Left hindlimb (tissue), 1 donor: ENCODE results near the gene OR13A1.
"Not testable (repeated sequence)": the region's sequence is repeated elsewhere in the genome, so short reads cannot be mapped to it uniquely, and the experiment has no call there.

ENCODE experiments used
- DNase-seq: peaks from one replicate; pipeline ENCODE4 v3.0.0-alpha.2; 2018

The OR13A1 gene, protein sequence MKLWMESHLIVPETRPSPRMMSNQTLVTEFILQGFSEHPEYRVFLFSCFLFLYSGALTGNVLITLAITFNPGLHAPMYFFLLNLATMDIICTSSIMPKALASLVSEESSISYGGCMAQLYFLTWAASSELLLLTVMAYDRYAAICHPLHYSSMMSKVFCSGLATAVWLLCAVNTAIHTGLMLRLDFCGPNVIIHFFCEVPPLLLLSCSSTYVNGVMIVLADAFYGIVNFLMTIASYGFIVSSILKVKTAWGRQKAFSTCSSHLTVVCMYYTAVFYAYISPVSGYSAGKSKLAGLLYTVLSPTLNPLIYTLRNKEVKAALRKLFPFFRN

GRCh38 chr10:45315508-45315907 lies at the start of gene OR13A1:
OR13A1 (minus strand) TSS chr10:45315608; CDS start chr10:45304422, 11,186 bp downstream.
- no peak for DNase-seq

GRCh38 chr10:45361983-45362799 lies 46.8 kb upstream of the OR13A1 start:
- DNase-seq: not testable (repeated sequence)

- DNase-seq: not testable (repeated sequence)
Observed at GRCh38 chr10:45358961-45359360, 43.6 kb upstream of the OR13A1 start.

- no peak for DNase-seq
Observed at GRCh38 chr10:45355494-45355893, 40.1 kb upstream of the OR13A1 start.

- DNase-seq: no peak
Observed at GRCh38 chr10:45354261-45354660, 38.9 kb upstream of the OR13A1 start.

DNA sequence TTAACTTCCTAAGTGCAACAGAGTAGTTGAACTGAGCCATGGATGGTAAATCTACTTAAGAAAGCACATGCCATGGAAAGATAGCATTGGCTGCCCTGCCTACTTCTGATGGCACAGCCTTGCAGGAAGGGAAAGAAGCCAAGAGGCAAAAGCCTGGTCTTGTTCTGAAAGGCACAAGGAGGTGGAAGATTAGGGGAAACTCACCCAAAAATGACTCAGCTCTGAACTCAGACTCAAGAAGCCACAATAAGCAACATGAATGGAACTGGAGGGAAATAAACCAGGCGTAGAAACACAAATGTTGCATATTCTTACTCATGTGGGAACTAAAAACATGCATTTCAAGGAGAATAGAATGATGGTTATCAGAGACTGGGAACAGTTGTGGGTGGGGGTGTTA lies 37.8 kb upstream of the OR13A1 start:
- DNase-seq: no peak

- DNase-seq: not testable (repeated sequence)
Observed at GRCh38 chr10:45348196-45348765, 32.9 kb upstream of the OR13A1 start.

- DNase-seq: not testable (repeated sequence)
Observed at GRCh38 chr10:45347464-45347863, 32.1 kb upstream of the OR13A1 start.

GRCh38 chr10:45346652-45347335 lies 31.4 kb upstream of the OR13A1 start:
- not testable (repeated sequence) for DNase-seq

DNA sequence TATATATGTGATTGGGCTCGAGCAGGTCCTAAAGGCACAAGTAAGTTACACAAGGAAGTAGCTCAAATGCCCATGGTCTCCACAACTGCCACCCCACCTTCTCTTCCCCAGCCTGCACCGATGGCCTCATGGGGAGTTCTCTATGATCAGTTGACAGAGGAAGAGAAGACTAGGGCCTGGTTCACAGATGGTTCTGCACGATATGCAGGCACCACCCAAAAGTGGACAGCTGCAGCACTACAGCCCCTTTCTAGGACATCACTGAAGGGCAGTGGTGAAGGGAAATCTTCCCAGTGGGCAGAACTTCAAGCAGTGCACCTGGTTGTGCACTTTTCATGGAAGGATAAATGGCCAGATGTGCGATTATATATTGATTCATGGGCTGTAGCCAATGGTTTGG lies 25.0 kb upstream of the OR13A1 start:
- not testable (repeated sequence) for DNase-seq

GRCh38 chr10:45339894-45340293 lies 24.5 kb upstream of the OR13A1 start:
- DNase-seq: no peak

DNA sequence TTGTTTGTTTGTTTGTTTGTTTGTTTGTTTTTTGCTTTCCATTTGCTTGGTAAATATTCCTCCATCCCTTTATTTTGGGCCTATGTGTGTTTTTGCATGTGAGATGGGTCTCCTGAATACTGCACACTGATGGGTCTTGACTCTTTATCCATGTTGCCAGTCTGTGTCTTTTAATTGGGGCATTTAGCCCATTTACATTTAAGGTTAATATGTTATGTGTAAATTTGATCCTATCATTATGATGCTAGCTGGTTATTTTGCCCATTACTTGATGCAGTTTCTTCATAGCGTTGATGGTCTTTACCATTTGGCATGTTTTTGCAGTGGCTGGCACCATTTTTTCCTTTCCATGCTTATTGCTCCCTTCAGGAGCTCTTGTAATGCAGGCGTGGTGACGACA lies 16.4 kb upstream of the OR13A1 start:
- not testable (repeated sequence) for DNase-seq

- not testable (repeated sequence) for DNase-seq
Observed at GRCh38 chr10:45326864-45327263, 11.5 kb upstream of the OR13A1 start.

DNA sequence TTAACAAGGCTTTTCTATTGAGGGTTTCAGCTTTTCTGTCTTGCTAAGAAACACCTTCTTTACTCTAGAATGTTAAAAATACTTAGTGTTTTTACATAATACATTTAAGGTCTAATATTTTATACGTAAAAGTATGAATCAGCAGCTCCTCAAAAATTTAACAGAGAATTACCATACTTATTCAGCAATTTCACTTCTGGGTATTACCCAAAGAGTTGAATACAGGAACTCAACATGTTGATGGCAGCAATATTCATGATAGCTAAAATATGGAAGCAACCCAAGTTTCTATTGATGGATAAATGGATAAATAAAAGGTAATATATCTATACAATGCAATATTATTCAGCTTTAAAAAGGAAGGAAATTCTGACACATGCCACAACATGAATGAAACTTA lies 9.7 kb upstream of the OR13A1 start:
- DNase-seq: no peak

DNA sequence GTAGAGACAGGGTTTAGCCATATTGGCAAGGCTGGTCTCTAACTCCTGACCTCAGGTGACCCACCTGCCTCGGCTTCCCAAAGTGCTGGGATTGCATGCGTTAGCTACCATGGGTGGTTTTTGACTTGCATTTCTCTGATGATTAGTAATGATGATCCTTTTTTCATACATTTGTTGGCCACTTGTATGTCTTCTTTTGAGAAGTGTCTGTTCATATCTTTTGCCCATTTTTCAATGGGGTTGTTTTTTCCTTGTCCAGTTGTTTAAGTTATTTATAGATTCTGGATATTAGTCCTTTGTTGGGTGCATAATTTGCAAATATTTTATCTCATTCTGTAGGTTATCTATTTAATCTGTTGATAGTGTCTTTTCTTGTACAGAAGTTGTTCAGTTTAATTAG lies 4.3 kb upstream of the OR13A1 start:
- DNase-seq: no peak

GRCh38 chr10:45313264-45313873 lies 2.0 kb downstream of the OR13A1 start:
- DNase-seq: no peak

DNA sequence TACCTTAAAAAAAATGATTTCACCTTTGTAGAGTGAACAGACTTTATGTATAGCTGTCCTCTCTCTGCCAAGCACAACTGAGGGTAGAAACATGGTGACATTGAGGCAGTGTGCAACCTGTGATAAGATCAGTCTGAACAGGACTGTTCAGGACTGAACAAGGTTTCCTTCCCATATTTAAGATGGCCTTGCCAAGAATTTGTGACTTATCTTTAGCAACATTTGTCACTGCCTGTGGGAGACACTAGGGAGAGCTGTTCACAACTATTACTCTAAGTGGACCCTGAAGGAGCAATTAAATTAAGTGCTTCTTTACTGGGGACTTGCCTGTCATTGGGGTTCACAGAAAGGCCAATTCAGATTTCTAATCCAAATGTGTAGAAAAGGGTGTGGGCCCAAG lies 6.7 kb downstream of the OR13A1 start:
- DNase-seq: no peak

GRCh38 chr10:45302573-45302972 lies 12.8 kb downstream of the OR13A1 start:
- DNase-seq: no peak

- not testable (repeated sequence) for DNase-seq
Observed at GRCh38 chr10:45298341-45298955, 17.0 kb downstream of the OR13A1 start.

- DNase-seq: no peak
Observed at GRCh38 chr10:45294681-45295080, 20.7 kb downstream of the OR13A1 start.

DNA sequence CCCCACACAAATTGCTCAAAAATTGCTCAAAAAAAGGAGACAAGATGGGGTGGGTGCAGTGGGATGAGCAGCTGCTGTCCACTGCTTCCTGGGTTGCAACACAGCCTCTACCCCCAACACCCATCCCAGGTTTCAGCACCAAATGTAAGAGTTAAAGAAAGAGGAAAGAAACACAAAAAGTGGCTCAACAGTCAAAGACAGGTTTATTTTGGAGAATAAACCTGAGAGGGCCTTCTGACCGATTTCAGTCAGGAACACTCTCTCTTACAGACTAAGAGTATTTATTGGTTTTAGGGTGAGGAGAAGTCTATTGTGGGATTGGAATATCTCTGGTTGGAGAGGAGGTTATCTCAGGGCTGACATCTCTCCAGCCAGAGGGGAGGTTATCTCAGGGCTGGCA lies 28.4 kb downstream of the OR13A1 start:
- no peak for DNase-seq

DNA sequence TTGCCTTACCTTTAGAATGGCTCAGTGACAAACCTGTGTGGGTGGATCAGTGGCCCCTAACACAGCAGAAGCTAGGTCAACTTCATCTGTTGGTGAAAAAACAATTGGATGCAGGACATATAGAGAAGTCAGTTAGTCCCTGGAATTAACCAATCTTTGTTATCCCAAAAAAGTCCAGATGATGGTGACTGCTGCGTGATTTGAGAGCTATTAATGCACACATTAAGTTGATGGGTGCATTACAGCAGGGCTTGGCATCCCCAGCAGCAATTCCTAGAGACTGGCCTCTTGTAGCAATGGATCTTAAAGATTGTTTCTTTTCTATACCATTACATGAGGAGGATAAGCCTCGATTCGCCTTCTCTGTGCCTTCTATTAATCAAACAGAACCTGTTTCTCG lies 33.3 kb downstream of the OR13A1 start:
- no peak for DNase-seq
